ENCODE measurements around the gene SPRR1B.
A peak's percentile ranks its signal among the peaks of the same experiment; 100 is the strongest.

Gene SPRR1B

GRCh38 chr1:153057375-153057774, 26.4 kb downstream of the SPRR1B start, which contains the start of gene SPRR2A:
SPRR2A (minus strand) TSS chr1:153057512; CDS start chr1:153056735, 777 bp downstream.
- H3K4me1 ChIP-seq: peaks cover 16 to 39% (median 20%) of the 10 kb centered on the region in 10 experiments
- H3K9me3 ChIP-seq (replicated peaks in 1 of 11): peaks cover 0 to 14% (median 7%) of the 10 kb centered on the region in 11 experiments; a peak in 8 of 22 replicates
- peak within 1 kb of the TSS in 1 of 11 experiments; percentile 3; a peak in 1 of 22 replicates for H3K9ac ChIP-seq
- peak within 1 kb of the TSS; percentile 34 to 74 (median 61); a peak in 21 of 22 replicates for H3K4me2 ChIP-seq
- H3K36me3 ChIP-seq: no peaks in the 10 kb centered on the region
- peak within 1 kb of the TSS in 1 of 11 experiments; percentile 46; a peak in 3 of 22 replicates for H3K27ac ChIP-seq
- no peak within 1 kb of the TSS for H3K4me3 ChIP-seq
- no peak for TF ChIP-seq Cebpa-rat (IDR thresholded peaks at IDR 0.05)
- peaks cover 0 to 28% (median 0%) of the 10 kb centered on the region in 11 experiments; a peak in 2 of 22 replicates for H3K27me3 ChIP-seq
- no peaks in the 10 kb centered on the region for H4K20me1 ChIP-seq

GRCh38 chr1:153058154-153058553, 27.2 kb downstream of the SPRR1B start:
- TF ChIP-seq Cebpa-rat (IDR thresholded peaks at IDR 0.05): no peak
- peak overlapping the region in 9 of 11 experiments; percentile 40 to 74 (median 68); a peak in 14 of 22 replicates for H3K4me2 ChIP-seq
- peaks cover 16 to 39% (median 20%) of the 10 kb centered on the region in 10 experiments for H3K4me1 ChIP-seq
- H3K27ac ChIP-seq: peak overlapping the region in 1 of 11 experiments; percentile 46; a peak in 2 of 22 replicates
- H3K27me3 ChIP-seq: peaks cover 0 to 26% (median 0%) of the 10 kb centered on the region in 11 experiments; a peak in 2 of 22 replicates
- H4K20me1 ChIP-seq: no peaks in the 10 kb centered on the region
- peaks cover 0 to 8% (median 4%) of the 10 kb centered on the region in 11 experiments; a peak in 8 of 22 replicates for H3K9me3 ChIP-seq (replicated peaks in 1 of 11)
- H3K4me3 ChIP-seq: no peak overlapping the region
- H3K9ac ChIP-seq: no peak overlapping the region
- H3K36me3 ChIP-seq: no peaks in the 10 kb centered on the region

- Histone ChIP-seq H3K4me2 (peak overlapping the region; percentile 13 to 71 (median 38); a peak in 15 of 22 replicates), H3K4me3 (no peak overlapping the region), H3K9me3 (replicated peaks in 1 of 11) (peaks cover 0 to 5% (median 0%) of the 10 kb centered on the region in 11 experiments; a peak in 1 of 22 replicates), H3K36me3 (no peaks in the 10 kb centered on the region), H3K27me3 (peaks cover 0 to 21% (median 0%) of the 10 kb centered on the region in 11 experiments; a peak in 2 of 22 replicates), H3K9ac (no peak overlapping the region), H3K27ac (no peak overlapping the region), H4K20me1 (no peaks in the 10 kb centered on the region), H3K4me1 (peaks cover 16 to 39% (median 20%) of the 10 kb centered on the region in 10 experiments)
- TF ChIP-seq Cebpa-rat (IDR thresholded peaks at IDR 0.05): no peak
Observed at GRCh38 chr1:153058826-153059784, 28.1 kb downstream of the SPRR1B start.

- no peak overlapping the region for H3K9ac ChIP-seq
- H4K20me1 ChIP-seq: no peaks in the 10 kb centered on the region
- no peak overlapping the region for H3K27ac ChIP-seq
- peaks cover 0 to 3% (median 0%) of the 10 kb centered on the region in 11 experiments; a peak in 1 of 22 replicates for H3K27me3 ChIP-seq
- no peak for TF ChIP-seq Cebpa-rat (IDR thresholded peaks at IDR 0.05)
- no peaks in the 10 kb centered on the region for H3K36me3 ChIP-seq
- H3K4me3 ChIP-seq: no peak overlapping the region
- no peaks in the 10 kb centered on the region for H3K9me3 ChIP-seq (replicated peaks in 1 of 11)
- no peak overlapping the region for H3K4me2 ChIP-seq
- H3K4me1 ChIP-seq: peaks cover 0 to 22% (median 4%) of the 10 kb centered on the region in 10 experiments; a peak in 8 of 20 replicates
Observed at GRCh38 chr1:153070243-153070642, 39.2 kb downstream of the SPRR1B start.

- Histone ChIP-seq H3K9ac (no peak within 1 kb of the TSS), H3K4me3 (no peak within 1 kb of the TSS), H3K4me1 (peaks cover 0 to 22% (median 4%) of the 10 kb centered on the region in 10 experiments; a peak in 8 of 20 replicates), H4K20me1 (no peaks in the 10 kb centered on the region), H3K4me2 (peak within 1 kb of the TSS in 4 of 11 experiments; percentile 39 to 79 (median 52); a peak in 8 of 22 replicates), H3K27me3 (no peaks in the 10 kb centered on the region), H3K36me3 (no peaks in the 10 kb centered on the region), H3K9me3 (replicated peaks in 1 of 11) (no peaks in the 10 kb centered on the region), H3K27ac (no peak within 1 kb of the TSS)
- no peak for TF ChIP-seq Cebpa-rat (IDR thresholded peaks at IDR 0.05)
Observed at GRCh38 chr1:153071511-153071910, 40.5 kb downstream of the SPRR1B start, which contains the start of gene SPRR2B. SPRR2B (minus strand) TSS chr1:153071611; CDS start chr1:153070839, 772 bp downstream.

GRCh38 chr1:153072806-153073726, 42.1 kb downstream of the SPRR1B start:
- Histone ChIP-seq H3K4me1 (peaks cover 0 to 22% (median 4%) of the 10 kb centered on the region in 10 experiments; a peak in 8 of 20 replicates), H3K4me2 (peak overlapping the region in 3 of 11 experiments; percentile 45 to 79 (median 60); a peak in 6 of 22 replicates), H3K27me3 (no peaks in the 10 kb centered on the region), H3K9ac (no peak overlapping the region), H4K20me1 (no peaks in the 10 kb centered on the region), H3K9me3 (replicated peaks in 1 of 11) (peaks cover 0 to 5% (median 0%) of the 10 kb centered on the region in 11 experiments; a peak in 1 of 22 replicates), H3K4me3 (no peak overlapping the region), H3K36me3 (no peaks in the 10 kb centered on the region), H3K27ac (no peak overlapping the region)
- TF ChIP-seq Cebpa-rat (IDR thresholded peaks at IDR 0.05): no peak

- no peak overlapping the region for H3K27ac ChIP-seq
- no peak overlapping the region for H3K9ac ChIP-seq
- peaks cover 0 to 10% (median 0%) of the 10 kb centered on the region in 10 experiments; a peak in 5 of 20 replicates for H3K4me1 ChIP-seq
- no peaks in the 10 kb centered on the region for H3K36me3 ChIP-seq
- H3K9me3 ChIP-seq (replicated peaks in 1 of 11): peaks cover 14 to 53% (median 37%) of the 10 kb centered on the region in 11 experiments
- no peaks in the 10 kb centered on the region for H3K27me3 ChIP-seq
- no peak overlapping the region for H3K4me2 ChIP-seq
- no peak overlapping the region for H3K4me3 ChIP-seq
- TF ChIP-seq Cebpa-rat (IDR thresholded peaks at IDR 0.05): no peak
- H4K20me1 ChIP-seq: no peaks in the 10 kb centered on the region
Observed at GRCh38 chr1:153081736-153082135, 50.7 kb downstream of the SPRR1B start.

Measured in BLaER1 treated with 17β-estradiol and CSF1 and Interleukin-3, amounts not matched to agents 10 nM and 100 nM (cell line).